Endothelial cell of umbilical vein (primary cell): ENCODE data around the gene MAP1LC3B. TPM values are rescaled to one million over a fixed set of nuclear protein-coding genes. Genes with fewer than 3 reads are reported as not detected.
A peak's percentile ranks its signal among the peaks of the same experiment; 100 is the strongest.
"Not testable (repeated sequence)": the region's sequence is repeated elsewhere in the genome, so short reads cannot be mapped to it uniquely, and the experiment has no call there.

ENCODE experiments used
- BruUV-seq: library from RNA; stranded (reverse); fragments of 400-500 nt; replicated peaks from 2 replicates; lab custom pipeline; 2021; lab: Mats Ljungman, UMichigan
- CTCF ChIA-PET: fragments of 300-600, 350-600 bp; sonication (Branson Sonifier 250); formaldehyde crosslinking; loops from one replicate; lab custom pipeline; 2021; ENCODE audit warnings: antibody characterized with exemption, inconsistent platforms; lab: Charles Lee
- POLR2A ChIA-PET: fragments of 300-600, 350-600 bp; sonication (Branson Sonifier 250); formaldehyde crosslinking; loops from one replicate; lab custom pipeline; 2021; ENCODE audit warnings: antibody characterized with exemption, inconsistent platforms; lab: Charles Lee
- DNase-seq: peaks from one replicate; pipeline ENCODE4 v3.0.0-alpha.2; 2011; ENCODE audit warnings: low read depth, low spot score
- FAIRE-seq: peaks from 2 replicates; lab custom pipeline; 2011; peaks lifted over from hg19 to GRCh38; lab: Jason Lieb, UNC
- H2AFZ ChIP-seq: 2 replicates; pipeline ENCODE4 v1.6.0; 2012; ENCODE audit warnings: low read depth, low read length, control low read depth, inconsistent platforms
- H3K27ac ChIP-seq: 2 replicates; pipeline ENCODE4 v1.5.1; 2011; ENCODE audit warnings: low read depth, mild to moderate bottlenecking, control low read depth, low read length, moderate library complexity; ENCODE audit not compliant: insufficient read depth
- H3K27me3 ChIP-seq, 2 experiments: 2 replicates each; pipeline versions ENCODE4 v1.6.0 to v1.6.1; 2011; ENCODE audit warnings: low read length in 2 of 2, mixed read lengths in 1 of 2; ENCODE audit not compliant: control insufficient read depth in 2 of 2, insufficient read depth in 2 of 2
- H3K36me3 ChIP-seq, 2 experiments: 2 replicates in 1 of 2; 3 replicates in 1 of 2; pipeline ENCODE4 v1.5.1; 2011; ENCODE audit warnings: low read length in 2 of 2, mild to moderate bottlenecking in 1 of 2, moderate library complexity in 1 of 2; ENCODE audit not compliant: control insufficient read depth in 2 of 2, insufficient read depth in 2 of 2; ENCODE audit errors: extremely low read depth in 1 of 2
- H3K4me1 ChIP-seq: 3 replicates; pipeline ENCODE4 v1.5.1; 2011; ENCODE audit warnings: mild to moderate bottlenecking, low read length; ENCODE audit not compliant: control insufficient read depth, insufficient read depth; ENCODE audit errors: extremely low read depth
- H3K4me2 ChIP-seq: 2 replicates; pipeline ENCODE4 v1.6.1; 2011; ENCODE audit warnings: low read length, control low read depth, mixed read lengths; ENCODE audit not compliant: insufficient read depth
- H3K4me3 ChIP-seq, 3 experiments: fragments of 200-600 bp in 1 of 3; sonication (generic), shearing (Covaris generic) in 1 of 3; replicated peaks in 1 of 3; 2 replicates each; pipeline ENCODE4 v1.5.1; 2011 to 2016; ENCODE audit warnings: control low read depth in 3 of 3, low read length in 3 of 3, mild to moderate bottlenecking in 2 of 3, inconsistent platforms in 1 of 3, low read depth in 1 of 3, moderate library complexity in 1 of 3; ENCODE audit not compliant: insufficient read depth in 1 of 3
- H3K79me2 ChIP-seq: 2 replicates; pipeline ENCODE4 v1.6.0; 2012; ENCODE audit warnings: low read length, inconsistent platforms; ENCODE audit not compliant: control insufficient read depth, insufficient read depth
- H3K9ac ChIP-seq: replicated peaks from 2 replicates; pipeline ENCODE3; 2011; ENCODE audit warnings: low read length, control low read depth; ENCODE audit not compliant: insufficient read depth; ENCODE audit errors: extremely low read depth
- H3K9me1 ChIP-seq: replicated peaks from 3 replicates; pipeline ENCODE4 v1.6.0; 2011; ENCODE audit warnings: mild to moderate bottlenecking, low read length; ENCODE audit not compliant: control insufficient read depth, insufficient read depth; ENCODE audit errors: extremely low read depth
- H3K9me3 ChIP-seq: replicated peaks from 2 replicates; pipeline ENCODE4 v1.5.1; 2012; ENCODE audit warnings: low read length, inconsistent platforms; ENCODE audit not compliant: control insufficient read depth, insufficient read depth
- H4K20me1 ChIP-seq: replicated peaks from 2 replicates; pipeline ENCODE3; 2011; ENCODE audit warnings: mild to moderate bottlenecking, low read length; ENCODE audit not compliant: control insufficient read depth, insufficient read depth; ENCODE audit errors: extremely low read depth
- CTCF ChIP-seq, 2 donors: IDR thresholded peaks; 1 replicate in 1 of 2; 2 replicates in 1 of 2; pipeline ENCODE4 v1.5.1; 2011; ENCODE audit warnings: low read length in 2 of 2, mild to moderate bottlenecking in 2 of 2, moderate library complexity in 2 of 2, control low read depth in 1 of 2, inconsistent platforms in 1 of 2, low read depth in 1 of 2; ENCODE audit not compliant: insufficient read depth in 1 of 2; ENCODE audit errors: extremely low read depth in 1 of 2
- EZH2 ChIP-seq: IDR thresholded peaks from 2 replicates; pipeline ENCODE4 v1.6.1; 2012; ENCODE audit warnings: borderline replicate concordance, low read depth, mild to moderate bottlenecking, moderate library complexity, low read length, inconsistent platforms; ENCODE audit not compliant: severe bottlenecking
- FOS ChIP-seq: IDR thresholded peaks from 2 replicates; pipeline ENCODE4 v1.6.1; 2011; ENCODE audit warnings: mild to moderate bottlenecking, low read length, moderate library complexity, borderline replicate concordance; ENCODE audit not compliant: insufficient read depth
- GATA2 ChIP-seq: IDR thresholded peaks from 2 replicates; pipeline ENCODE4 v1.7.0; 2011; ENCODE audit warnings: low read depth, mild to moderate bottlenecking, moderate library complexity, mixed read lengths, low read length; ENCODE audit not compliant: insufficient read length, insufficient read depth
- JUN ChIP-seq: IDR thresholded peaks from 2 replicates; pipeline ENCODE4 v1.6.1; 2011; ENCODE audit warnings: borderline replicate concordance, low read depth; ENCODE audit not compliant: insufficient read length, insufficient read depth
- MAX ChIP-seq: IDR thresholded peaks from 2 replicates; pipeline ENCODE4 v1.6.1; 2011; ENCODE audit not compliant: insufficient read depth, insufficient read length
- MYC ChIP-seq: IDR thresholded peaks from one replicate; pipeline ENCODE4 v1.6.1; 2011; ENCODE audit warnings: mild to moderate bottlenecking, low read depth, low read length
- POLR2A ChIP-seq: IDR thresholded peaks from 2 replicates; pipeline ENCODE4 v1.6.1; 2012; ENCODE audit warnings: low read depth, mild to moderate bottlenecking, control low read depth, low read length
- POLR2AphosphoS5 ChIP-seq: IDR thresholded peaks from 2 replicates; pipeline ENCODE4 v1.6.1; 2012; ENCODE audit warnings: low read depth, mild to moderate bottlenecking, control low read depth, low read length, moderate library complexity; ENCODE audit not compliant: insufficient read depth
- dilution Hi-C: fragments of 300-500 bp; cut with MboI; formaldehyde crosslinking; loops from one replicate; pipeline ENCODE4 v1.15.0; 2019; ENCODE audit warnings: low sequenced_read_pairs; ENCODE audit not compliant: extremely low pct_ligation_motif_present
- intact Hi-C: fragments of 100-400 bp; cut with micrococcal nuclease; formaldehyde crosslinking; loops from one replicate; pipeline ENCODE4 v1.10.0; 2022
- polyA plus RNA-seq, 4 experiments: library from polyadenylated mRNA; depleted of rRNA in 3 of 4; stranded (reverse) in 3 of 4; unstranded in 1 of 4; fragments of >200 nt; gene quantifications; 2 replicates each; pipeline versions ENCODE4 v1.2.1 to v1.2.3, GENCODE V29; 2011 to 2012; ENCODE audit warnings: missing spikeins in 1 of 4
- total RNA-seq: library from RNA; stranded (reverse); gene quantifications from 2 replicates; pipeline ENCODE4 v1.2.3, GENCODE V29; 2021

The MAP1LC3B gene
- total and polyA plus RNA-seq, 2 donors (not counting 3 experiments of a cell fraction or from before 2014, with no cell fraction given): 40.7 to 99.9 TPM

- POLR2A ChIA-PET, FAIRE-seq, dilution Hi-C loops: not testable (repeated sequence)
Observed at GRCh38 chr16:87362828-87363559, 29.1 kb upstream of the MAP1LC3B start.

GRCh38 chr16:87363771-87364455 lies 28.2 kb upstream of the MAP1LC3B start:
- TF ChIP-seq MAX (no peak), EZH2 (no peak), POLR2A (no peak), GATA2 (no peak), CTCF (IDR thresholded peaks at IDR 0.05; ENCODE audit: extremely low read depth in 1 of 2, insufficient read depth in 1 of 2, low read depth in 1 of 2, low read length in 2 of 2) (no peak), POLR2AphosphoS5 (no peak), FOS (no peak), JUN (no peak), MYC (no peak)
- H3K36me3 ChIP-seq: peaks cover 0 to 15% of the 10 kb centered on the region in 2 experiments
- peak overlapping the region; percentile 16 for H3K27ac ChIP-seq
- H3K9me3 ChIP-seq: no peaks in the 10 kb centered on the region
- dilution Hi-C loops: no loop called here
- H3K79me2 ChIP-seq: peaks cover 24% of the 10 kb centered on the region
- FAIRE-seq (peak; percentile 49), DNase-seq (peak; percentile 37)
- H3K4me1 ChIP-seq: peaks cover 17% of the 10 kb centered on the region
- no peak overlapping the region for H3K9ac ChIP-seq
- no peaks in the 10 kb centered on the region for H3K9me1 ChIP-seq
- POLR2A ChIA-PET: interaction anchor here (0.7 kb wide), 1 partner anchor 15 kb away, joined by 4 read pairs; no protein-coding TSS in a partner anchor
- no peak overlapping the region for H3K4me3 ChIP-seq
- no peaks in the 10 kb centered on the region for H4K20me1 ChIP-seq
- no peak overlapping the region for H2AFZ ChIP-seq
- CTCF ChIA-PET: interaction anchor here (0.9 to 1.2 kb wide), 4 partner anchors 12 to 32 kb away, joined by 3 to 4 read pairs (median 3); no protein-coding TSS in a partner anchor
- intact Hi-C loops: no loop called here
- no peaks in the 10 kb centered on the region for H3K27me3 ChIP-seq
- no TSS peak for BruUV-seq
- peak overlapping the region; percentile 18 for H3K4me2 ChIP-seq

More at GRCh38 chr16:87362828-87363559, 29.1 kb upstream of the MAP1LC3B start:
- Histone ChIP-seq H3K36me3 (peaks cover 5 to 23% of the 10 kb centered on the region in 2 experiments), H3K4me1 (peaks cover 10% of the 10 kb centered on the region), H3K79me2 (peaks cover 23% of the 10 kb centered on the region)
- DNase-seq, H3K9ac ChIP-seq, H3K9me3 ChIP-seq, intact Hi-C loops, H2AFZ ChIP-seq, H3K27ac ChIP-seq, H3K9me1 ChIP-seq, H3K4me2 ChIP-seq, H3K4me3 ChIP-seq, H4K20me1 ChIP-seq, H3K27me3 ChIP-seq, BruUV-seq: not testable (repeated sequence)
- CTCF ChIA-PET: interaction anchor here (0.9 to 1.2 kb wide), 3 partner anchors 15 to 31 kb away, joined by 3 read pairs; no protein-coding TSS in a partner anchor
